D341Med (cell line): ENCODE measurements around the gene ADAM8.
"Not testable (repeated sequence)": the region's sequence is repeated elsewhere in the genome, so short reads cannot be mapped to it uniquely, and the experiment has no call there.

Experiments
- DNase-seq: peaks from one replicate; pipeline ENCODE4 v3.0.0; 2012; ENCODE audit warnings: low spot score

ADAM8 gene

DNA sequence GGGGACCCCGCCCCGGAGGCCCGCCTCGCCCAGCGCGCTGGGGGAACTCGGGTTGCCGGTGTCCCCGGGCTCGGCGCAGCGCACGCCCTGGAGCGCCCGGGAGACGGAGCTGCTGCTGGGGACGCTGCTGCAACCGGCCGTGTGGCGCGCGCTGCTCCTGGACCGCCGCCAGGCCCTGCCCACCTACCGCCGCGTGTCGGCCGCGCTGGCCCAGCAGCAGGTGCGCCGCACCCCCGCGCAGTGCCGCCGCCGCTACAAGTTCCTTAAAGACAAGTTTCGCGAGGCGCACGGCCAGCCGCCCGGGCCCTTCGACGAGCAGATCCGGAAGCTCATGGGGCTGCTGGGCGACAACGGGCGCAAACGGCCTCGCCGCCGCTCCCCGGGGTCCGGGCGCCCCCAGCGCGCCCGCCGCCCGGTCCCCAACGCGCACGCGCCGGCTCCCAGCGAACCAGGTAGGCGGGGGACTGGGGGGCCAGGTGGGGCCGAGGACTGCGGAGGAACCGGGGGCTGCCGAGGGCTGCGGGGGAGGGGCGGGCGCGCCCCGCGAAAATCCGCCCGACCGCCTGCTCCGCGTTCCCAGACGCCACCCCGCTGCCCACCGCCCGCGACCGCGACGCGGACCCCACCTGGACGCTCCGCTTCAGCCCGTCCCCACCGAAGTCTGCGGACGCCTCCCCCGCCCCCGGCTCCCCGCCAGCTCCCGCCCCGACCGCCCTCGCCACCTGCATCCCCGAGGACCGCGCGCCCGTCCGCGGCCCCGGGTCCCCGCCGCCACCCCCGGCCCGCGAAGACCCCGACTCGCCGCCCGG, 46.1 kb downstream of the ADAM8 start:
- peak; percentile 53 for DNase-seq

DNA sequence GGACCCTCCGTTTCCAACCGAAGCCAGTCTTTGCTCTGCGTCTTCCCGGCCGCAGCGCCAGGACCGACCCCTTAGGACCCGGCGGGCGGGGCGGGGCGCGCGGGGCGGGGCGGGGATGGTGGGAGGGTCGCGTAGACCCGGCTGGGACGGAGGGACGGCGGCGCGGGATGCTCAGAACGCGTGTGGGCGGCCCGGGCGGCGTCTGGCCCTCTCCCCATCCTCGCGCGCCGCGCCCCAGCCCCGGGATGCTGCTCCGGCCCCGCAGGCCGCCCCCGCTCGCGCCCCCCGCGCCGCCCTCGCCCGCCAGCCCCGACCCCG, 46.7 kb downstream of the ADAM8 start, which contains the start of gene UTF1:
Gene UTF1 (plus strand): TSS at position 174 of the 318 bp plus-strand sequence. CDS start 72 bp downstream, at position 246.
- DNase-seq, result no peak

DNA sequence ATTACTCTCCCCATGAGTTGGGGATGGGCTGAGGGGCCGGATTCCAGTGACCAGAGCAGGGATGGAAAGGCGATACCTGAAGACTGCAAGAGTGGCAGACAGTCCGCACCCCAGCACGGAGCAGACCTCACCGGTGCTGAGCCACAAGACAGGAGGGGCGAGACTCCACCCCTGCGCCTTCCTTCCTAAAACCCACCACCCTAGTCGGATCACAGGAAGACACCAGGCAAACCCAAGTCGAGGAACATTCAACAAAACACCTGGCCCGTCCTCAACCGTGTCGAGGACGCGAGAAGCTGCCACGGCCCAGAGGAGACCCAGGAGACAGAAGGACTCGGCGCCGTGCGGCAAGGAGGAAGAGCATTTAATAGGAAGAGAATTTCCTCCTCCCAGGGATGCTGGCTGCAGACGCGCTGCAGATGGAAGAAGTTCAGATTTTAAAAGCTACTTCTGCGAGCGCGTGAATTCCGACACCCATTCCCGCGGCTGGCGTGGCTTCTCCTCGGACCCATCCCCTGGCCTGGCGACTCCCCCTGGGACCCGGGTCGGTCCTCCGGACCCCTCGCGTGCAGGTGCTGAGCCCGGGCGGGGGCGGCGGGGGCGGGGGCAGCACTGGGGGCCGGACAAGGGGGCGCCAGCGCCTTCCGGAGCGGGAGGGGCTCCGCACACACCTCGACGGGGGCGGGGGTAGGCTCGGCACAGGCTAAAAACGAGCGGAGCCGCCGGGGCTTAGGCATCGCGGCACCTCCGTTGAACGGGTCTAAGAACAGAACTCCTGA, 47.2 kb downstream of the ADAM8 start:
- DNase-seq, result no peak

DNA sequence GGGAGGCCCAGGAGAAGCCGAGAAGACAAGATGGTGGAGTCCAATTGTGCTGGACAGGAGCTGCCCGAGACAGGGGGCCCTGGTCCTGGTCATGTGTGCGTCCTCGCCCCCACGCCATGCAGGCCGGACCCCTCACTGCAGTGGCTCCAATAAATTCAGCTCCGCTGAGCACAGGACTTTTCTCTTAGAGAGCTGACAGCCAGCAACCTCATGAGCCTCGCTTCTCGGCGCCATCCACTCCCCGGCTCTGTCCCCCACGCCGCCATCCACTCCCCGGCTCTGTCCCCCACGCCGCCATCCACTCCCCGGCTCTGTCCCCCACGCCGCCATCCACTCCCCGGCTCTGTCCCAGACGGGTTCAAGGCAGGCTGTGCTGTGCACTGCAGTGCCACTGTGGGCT, 49.4 kb downstream of the ADAM8 start:
- no peak for DNase-seq

DNA sequence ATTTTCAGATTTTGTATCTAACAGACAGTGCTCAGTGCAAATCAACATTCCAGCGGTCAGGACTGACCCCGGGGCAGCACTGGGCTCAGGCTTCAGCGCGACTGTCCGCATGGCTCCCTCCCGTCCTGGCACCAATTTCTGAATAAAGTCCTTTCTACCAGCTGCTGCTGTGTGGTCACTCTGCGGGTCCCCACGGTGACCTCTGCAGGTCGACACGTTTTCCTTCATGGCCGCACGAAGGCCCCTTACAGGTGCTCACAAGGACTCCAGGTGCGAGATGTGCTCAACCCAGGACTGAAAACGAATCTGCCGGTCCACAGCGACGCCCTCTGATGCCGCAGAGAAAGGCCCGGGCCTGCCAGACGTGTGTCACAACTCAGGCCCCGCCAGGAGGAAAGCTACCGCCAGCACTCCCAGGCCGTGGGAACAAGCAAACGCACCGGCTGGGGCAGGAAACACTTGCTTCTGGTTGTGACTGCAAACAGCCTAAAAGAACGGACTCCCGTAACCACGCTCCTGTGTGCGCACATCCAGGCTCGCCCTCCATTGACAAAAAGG, 50.3 kb downstream of the ADAM8 start:
- DNase-seq, result no peak

DNA sequence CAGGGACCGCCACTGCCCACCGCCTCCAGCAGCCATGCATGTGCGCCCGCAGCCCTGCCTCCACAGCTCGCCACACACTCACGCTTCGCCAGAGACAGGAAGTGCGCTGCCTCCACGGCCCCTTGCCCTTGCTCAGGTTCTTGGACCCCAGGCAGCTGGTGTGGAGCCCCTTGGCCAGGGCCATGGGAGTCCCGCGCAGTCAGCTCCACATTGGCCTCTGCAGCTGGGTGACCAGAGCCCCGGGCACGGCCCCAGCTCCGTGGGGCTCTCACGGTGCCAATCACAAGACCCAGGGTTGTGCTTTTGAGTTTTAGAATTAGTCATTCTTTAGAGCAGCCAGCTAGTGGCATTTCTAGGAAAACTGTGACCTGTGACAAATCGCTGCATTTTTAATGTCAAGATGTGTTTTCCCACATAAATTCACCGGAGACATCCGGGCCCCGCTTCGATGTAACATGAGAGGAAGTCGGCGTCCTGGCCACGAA, 50.9 kb downstream of the ADAM8 start:
- no peak for DNase-seq

DNA sequence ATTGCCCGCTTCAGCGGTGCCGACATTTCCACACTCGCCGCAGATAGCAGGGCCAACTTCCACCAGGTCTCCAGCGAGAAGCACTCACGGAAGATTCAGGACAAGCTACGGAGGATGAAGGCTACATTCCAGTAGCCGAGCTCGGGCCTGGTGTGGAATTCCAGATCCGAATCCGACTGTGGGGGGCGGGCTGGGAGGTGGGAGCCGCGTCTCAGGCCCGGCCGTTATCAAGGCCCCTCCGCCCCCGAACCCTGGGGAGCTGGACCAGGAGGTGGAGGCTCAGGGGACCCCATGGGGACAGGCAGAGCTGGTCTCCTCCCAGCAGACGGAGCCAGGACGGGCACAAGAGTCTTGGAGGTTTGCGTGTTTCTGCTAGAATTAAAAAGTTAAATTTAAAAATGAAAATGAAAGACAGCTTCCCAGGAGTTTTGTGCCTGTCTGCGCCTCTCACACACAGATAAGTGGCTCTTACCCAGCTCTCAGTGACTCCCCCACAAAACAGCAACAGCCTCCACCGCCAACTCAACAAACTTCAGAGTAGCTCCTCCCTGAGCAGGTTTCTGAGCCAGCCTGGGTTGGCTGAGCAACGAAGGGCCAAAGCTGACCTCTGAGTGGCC, 51.8 kb downstream of the ADAM8 start:
- DNase-seq, result no peak

DNA sequence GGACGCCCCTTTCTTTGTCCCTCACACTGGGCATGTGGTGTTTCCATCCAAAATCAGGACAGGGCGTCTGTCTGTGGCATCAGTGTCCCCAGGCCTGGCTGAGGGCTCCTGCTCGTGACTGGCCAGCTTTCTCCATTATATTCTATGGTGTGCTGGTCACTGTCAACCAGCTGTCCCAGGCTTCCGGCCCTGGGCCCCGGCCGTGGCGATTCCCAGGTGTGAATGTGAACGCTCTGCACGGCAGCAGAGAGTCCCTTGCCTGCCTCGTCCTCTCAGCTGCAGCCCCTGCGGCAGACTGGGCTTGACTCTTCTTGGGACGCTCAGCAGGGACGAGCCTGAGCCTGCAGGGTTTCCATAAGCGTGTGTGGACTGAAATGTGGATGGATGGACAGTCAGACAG, 52.6 kb downstream of the ADAM8 start:
- DNase-seq, result no peak

DNA sequence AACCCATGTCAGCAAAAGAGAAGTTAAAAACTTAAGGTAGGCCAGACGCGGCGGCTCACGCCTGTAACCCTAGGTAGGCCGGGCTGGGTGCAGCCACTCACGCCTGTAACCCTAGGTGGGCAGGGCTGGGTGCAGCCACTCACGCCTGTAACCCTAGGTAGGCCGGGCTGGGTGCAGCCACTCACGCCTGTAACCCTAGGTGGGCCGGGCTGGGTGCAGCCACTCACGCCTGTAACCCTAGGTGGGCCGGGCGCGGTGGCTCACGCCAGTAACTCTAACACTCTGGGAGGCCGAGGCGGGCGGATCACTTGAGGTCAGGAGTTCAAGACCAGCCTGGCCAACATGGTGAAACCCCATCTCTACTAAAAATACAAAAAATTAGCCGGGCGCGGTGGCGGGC, 54.9 kb downstream of the ADAM8 start:
- DNase-seq, result not testable (repeated sequence)

DNA sequence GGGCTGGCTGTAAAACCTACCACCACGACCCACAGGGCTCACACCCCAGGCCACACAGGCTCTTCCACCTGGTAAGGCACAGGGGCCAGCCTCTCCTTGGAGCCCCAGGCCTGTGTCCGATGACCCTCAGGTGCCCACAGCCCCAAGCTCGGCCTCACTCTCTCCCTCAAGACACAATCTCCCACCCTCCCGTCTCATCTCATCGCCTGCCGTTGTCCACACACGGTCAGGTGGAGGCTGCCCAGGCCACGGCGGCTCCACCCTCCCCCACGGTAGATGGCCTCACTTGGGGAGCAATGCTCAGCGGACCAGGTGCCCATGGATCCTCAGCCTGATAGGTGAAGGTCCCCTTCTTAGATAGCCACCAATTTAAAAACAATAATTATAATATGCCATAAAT, 55.3 kb downstream of the ADAM8 start:
- DNase-seq, result no peak

DNA sequence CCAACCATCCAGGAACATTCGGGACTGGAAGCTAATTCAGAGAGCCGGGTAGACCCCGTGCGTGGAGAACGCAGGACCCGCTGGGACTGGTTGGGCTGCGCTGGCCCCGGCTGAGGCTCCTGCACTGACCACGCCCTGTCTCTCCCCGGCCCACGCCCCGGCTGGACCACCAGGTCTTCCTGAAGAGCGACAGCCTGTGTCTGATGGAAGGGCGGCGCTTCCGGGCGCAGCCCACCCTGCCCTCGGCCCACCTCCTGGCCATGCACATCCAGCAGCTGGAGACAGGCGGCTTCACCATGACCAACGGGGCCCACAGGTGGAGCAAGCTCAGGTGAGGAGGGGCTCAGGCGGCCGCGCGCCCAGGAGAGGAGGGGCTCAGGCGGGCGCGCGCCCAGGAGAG, 56.9 kb downstream of the ADAM8 start:
- no peak for DNase-seq

DNA sequence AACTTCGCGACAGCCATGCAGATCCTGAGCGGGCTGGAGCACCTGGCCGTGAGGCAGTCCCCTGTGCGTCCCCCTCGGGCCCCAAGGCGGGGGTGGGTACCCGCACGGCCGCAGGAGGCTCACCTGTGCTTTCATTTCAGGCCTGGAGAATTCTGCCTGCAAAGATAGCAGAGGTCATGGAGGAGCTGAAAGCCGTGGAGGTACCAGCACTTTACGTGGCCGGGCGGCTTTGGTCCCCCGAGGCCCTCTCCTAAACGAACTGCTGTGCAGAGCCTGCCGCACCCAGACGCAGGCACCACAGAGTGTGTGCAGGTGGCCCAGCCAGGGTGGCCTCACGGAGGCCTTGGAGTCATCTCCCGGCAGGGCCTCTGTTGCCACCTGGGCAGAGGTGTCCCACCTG, 57.8 kb downstream of the ADAM8 start:
- no peak for DNase-seq

DNA sequence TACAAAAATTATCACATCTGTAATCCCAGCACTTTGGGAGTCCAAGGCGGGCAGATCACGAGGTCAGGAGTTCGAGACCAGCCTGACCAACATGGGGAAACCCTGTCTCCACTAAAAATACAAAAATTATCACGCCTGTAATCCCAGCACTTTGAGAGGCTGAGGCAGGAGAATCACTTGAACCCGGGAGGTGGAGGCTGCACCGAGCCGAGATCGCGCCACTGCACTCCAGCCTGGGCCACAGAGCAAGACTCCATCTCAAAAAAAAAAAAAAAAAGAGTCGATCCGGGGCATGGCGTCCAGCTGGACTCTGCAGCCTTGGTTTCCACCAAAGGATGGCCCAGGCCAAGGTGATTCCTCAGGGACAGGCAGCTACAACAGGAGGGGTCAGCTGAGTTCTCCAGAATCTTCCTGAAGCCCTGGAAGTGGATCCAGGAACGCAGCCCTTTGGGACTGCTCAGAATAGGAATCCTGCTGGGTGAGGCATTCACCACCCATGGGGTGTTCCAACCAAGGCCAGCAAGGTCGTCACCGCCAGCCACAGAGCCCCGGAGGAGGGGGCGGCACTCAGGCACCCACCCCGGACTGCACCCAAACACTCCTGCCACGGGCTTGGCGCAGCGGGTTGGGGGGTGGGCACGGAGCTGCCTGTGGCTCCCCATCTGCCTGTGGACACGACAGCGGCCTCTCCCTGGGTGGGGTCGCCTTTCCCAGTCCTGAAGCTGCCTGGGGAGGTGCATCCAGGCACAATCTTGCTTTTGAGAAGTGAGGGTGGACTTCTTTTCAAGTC, 58.7 kb downstream of the ADAM8 start:
- no peak for DNase-seq

DNA sequence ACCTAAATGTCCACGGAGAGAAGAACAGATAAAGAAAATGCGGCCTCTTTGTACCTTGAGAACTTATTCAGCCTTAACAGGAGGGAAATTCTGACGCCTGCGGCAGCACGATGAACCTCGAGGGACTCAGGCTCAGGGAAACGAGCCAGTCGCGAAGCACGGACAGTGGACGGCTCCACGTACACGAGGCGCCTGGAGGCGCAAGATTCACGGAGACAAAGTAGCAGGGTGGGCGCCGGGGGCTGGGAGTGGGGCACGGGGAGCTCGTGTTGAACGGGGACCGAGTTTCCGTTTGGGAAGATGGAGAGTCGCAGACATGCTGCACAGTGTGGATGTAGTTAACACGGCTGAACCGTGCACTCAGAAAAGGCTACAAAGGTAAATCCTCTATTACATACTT, 59.9 kb downstream of the ADAM8 start:
- DNase-seq, result no peak

DNA sequence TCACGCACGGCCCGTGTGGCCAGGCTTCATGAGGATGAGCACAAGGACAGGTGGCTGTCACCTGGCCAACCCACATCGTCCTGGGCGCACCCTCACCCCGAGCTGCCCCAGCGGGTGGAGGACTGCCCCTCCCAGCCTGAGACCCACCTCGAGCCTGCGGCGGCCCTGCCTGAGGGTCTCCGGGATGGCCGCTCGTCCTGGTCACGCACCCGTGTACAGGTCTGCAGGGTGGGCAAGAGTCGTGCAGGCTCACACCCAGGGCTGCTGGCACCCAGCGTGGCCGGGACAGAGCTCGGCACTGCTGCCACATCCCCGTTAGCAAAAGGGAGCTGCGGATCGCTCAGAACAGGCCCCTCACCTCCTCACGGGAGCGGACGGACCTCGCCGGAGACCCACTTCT, 61.1 kb downstream of the ADAM8 start:
- no peak for DNase-seq

DNA sequence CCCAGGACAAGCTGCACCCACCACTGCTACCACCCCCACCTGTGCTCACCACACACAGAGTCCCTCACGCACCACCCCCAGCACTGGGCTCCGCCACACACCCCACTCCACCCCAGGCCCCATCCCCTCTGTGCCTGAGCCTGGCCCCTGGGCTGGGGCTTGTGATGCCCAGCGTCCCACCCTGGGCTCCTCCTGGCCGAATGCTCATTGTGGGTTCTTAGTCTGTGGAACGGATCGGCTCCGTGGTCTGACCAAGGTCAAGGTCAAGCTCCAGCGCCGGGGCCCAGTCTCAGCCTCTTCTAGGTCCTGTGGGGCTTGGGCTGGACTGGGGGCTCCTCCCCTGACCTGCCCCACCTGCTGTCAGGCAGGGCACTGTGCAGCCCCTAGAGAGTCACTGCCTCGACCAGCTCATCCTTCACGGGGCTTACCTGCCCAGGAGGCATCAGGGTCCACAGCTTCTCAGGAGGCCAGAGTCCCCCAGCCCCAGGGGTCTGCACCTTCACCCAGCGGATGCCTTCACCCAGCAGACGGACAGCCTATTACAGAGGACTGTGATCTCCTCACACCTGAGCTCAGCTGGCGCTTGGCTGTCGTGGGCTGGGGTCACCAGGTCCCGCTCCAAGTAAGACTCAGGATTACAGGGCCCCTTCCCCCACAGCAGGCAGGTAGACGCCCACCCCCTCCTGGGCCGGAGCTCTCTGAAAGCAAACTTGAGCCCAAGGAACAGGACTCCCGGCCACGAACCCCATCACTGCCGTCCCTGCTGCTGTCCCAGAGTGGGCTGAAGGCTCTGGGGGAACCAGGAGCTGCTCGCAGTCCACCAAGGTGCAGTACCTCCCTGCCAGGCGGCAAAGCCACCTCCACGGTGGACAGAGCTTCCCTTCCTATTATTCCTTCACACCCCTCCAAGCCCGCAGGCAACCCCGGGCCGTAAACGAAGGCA, 61.9 kb downstream of the ADAM8 start:
- no peak for DNase-seq

DNA sequence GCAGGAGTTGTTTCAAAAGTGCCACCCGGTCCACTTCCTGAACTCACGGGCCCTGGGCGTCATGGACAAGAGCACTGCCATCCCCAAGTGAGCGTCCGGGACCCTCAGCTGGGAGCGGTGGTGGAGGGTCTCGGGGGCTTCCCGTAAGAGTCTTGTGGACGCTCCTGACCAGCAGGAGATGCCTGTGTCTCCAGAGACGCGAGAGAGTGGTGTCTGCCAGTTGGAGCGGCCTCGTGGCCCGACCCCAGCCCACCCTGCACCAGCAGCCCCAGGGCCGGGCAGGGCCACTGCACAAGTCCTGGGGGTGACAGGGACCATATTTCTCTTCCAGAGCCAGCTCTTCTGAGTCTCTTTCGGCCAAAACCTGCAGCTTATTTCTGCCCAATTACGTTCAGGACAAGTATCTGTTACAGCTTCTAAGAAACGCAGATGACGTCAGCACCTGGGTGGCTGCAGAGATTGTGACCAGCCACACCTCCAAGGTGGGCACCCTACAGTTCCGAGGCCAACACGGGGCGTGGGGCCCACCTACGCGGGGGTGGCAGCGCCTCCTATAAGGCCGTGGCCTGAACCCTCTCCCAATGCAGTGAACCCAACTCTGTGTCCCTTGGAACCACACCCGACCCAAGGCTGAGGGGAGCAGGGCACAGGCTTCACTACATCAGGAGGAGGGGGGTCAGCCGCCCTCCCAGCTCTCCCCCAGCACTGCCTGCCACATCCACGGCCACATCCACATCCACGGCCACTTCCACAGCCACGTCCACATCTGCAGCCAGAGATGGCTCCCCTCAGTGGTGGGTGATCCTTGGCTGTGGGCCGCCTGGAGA, 62.8 kb downstream of the ADAM8 start:
- no peak for DNase-seq

DNA sequence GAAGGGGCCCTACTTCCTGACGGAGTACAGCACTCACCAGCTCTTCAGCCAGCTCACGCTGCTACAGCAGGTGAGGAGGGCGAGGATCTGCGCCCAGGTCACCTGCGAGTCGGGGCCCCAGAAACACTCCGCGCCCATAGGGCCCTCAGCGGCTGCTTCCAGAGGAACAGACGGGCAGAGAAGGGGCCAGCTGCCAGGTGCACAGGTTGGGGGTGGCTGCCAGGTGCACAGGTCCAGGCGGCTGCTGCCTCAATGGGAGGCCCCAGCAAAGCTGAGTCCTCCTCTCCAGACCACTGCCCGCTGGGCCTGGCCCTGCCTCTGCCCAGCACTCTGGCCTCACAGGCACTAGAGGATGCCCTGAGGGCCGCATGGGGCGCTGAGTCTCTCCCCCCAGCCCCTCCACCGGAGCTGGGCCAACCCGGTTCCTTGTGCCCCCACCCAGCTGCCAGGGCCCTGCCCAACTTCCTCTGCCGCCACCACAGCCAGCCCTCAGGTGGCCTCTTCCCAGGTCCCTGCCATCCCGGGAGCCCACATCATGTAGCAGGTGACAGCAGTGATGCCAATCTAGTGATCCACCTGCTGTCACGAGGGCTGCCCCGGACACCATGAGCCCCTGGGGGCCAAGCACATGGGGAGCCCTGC, 63.7 kb downstream of the ADAM8 start:
- no peak for DNase-seq
